Neural cell (in vitro differentiated cells): ENCODE data around the gene CAMK2G.

Source experiments
- CTCF ChIP-seq: fragments of 450-650 bp; IDR thresholded peaks from 2 replicates; pipeline ENCODE4 v1.5.1; 2014; ENCODE audit warnings: antibody characterized with exemption, mild to moderate bottlenecking, moderate library complexity; ENCODE audit not compliant: poor library complexity, severe bottlenecking
- EP300 ChIP-seq: fragments of 450-650 bp; conservative IDR thresholded peaks from 2 replicates; pipeline ENCODE4 v1.6.1; 2014; ENCODE audit warnings: antibody characterized with exemption, mild to moderate bottlenecking, moderate library complexity; ENCODE audit not compliant: poor library complexity, severe bottlenecking
- EZH2 ChIP-seq: fragments of 200-600, 300-800 bp; shearing (Covaris generic), sonication (generic); IDR thresholded peaks from 2 replicates; pipeline ENCODE4 v1.6.1; 2014; ENCODE audit warnings: antibody characterized with exemption, low read length, borderline replicate concordance, mild to moderate bottlenecking; ENCODE audit not compliant: insufficient read depth, poor library complexity, severe bottlenecking
- POLR2AphosphoS5 ChIP-seq: IDR thresholded peaks from 2 replicates; pipeline ENCODE4 v1.6.1; 2012
- RAD21 ChIP-seq: fragments of 450-650 bp; conservative IDR thresholded peaks from 2 replicates; pipeline ENCODE4 v1.6.1; 2014; ENCODE audit warnings: antibody characterized with exemption, mild to moderate bottlenecking, moderate library complexity
- REST ChIP-seq: IDR thresholded peaks from 2 replicates; pipeline ENCODE4 v1.6.1; 2012; ENCODE audit warnings: borderline replicate concordance
- SMC3 ChIP-seq: fragments of 450-650 bp; conservative IDR thresholded peaks from 2 replicates; pipeline ENCODE4 v1.6.1; 2014; ENCODE audit warnings: antibody characterized with exemption, mild to moderate bottlenecking, moderate library complexity; ENCODE audit not compliant: poor library complexity
- TAF1 ChIP-seq: IDR thresholded peaks from 2 replicates; pipeline ENCODE4 v1.6.1; 2012; ENCODE audit warnings: low read depth

GRCh38 chr10:73910401-73910763, 36.0 kb upstream of the CAMK2G start:
- TF ChIP-seq TAF1 (no peak), POLR2AphosphoS5 (no peak), CTCF (peak; percentile 61), SMC3 (no peak), REST (no peak), EP300 (no peak), EZH2 (no peak), RAD21 (no peak)
